ENCODE data around the gene STAC.

- no peak for TF ChIP-seq CTCF (IDR thresholded peaks at IDR 0.05; ENCODE audit: low read depth, low read length)
- TF ChIP-seq EZH2phosphoT487 (IDR thresholded peaks at IDR 0.05; ENCODE audit: low read depth) = no peak
Observed at GRCh38 chr3:36475558-36475957, 95.3 kb downstream of the STAC start.
